ENCODE measurements around the gene MAPKBP1.

DNA sequence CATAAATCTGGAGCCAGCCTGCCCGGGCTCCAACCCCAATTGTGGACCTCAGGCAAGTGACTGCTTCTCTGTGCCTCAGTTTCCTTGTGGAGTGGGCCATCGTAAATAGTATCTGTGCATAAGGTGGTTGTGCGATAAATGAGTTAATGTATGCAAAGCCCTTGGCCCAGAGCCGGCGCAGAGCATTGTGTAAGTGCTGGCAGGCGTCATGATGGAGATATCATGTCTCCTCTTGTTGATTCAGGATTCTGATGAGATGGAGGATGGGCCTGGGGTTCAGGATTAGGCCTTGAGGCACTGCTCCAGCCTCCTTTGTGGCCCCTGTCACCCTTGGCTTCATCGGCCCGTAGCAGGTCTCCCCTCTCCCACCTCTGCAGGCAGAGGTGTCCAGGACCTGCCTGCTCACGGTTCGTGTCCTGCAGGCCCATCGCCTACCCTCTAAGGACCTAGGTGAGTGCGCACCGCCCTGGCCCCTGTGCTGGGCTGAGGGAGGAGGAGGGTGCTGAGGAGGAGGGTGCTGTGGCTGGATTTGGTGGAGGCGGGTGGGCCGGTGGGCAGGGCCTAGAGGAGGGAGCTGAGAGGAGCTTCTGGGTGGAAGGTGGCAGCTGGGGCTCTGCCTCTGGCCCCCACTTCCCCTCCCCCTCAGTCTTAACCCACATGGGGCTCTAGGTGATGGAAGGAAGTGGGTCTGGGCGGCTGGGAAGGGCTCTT is 65.7 kb downstream of the MAPKBP1 start:
- TF ChIP-seq, protein P1, sequence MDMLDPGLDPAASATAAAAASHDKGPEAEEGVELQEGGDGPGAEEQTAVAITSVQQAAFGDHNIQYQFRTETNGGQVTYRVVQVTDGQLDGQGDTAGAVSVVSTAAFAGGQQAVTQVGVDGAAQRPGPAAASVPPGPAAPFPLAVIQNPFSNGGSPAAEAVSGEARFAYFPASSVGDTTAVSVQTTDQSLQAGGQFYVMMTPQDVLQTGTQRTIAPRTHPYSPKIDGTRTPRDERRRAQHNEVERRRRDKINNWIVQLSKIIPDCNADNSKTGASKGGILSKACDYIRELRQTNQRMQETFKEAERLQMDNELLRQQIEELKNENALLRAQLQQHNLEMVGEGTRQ (IDR thresholded peaks at IDR 0.05): no peak
- TF ChIP-seq, protein P2, sequence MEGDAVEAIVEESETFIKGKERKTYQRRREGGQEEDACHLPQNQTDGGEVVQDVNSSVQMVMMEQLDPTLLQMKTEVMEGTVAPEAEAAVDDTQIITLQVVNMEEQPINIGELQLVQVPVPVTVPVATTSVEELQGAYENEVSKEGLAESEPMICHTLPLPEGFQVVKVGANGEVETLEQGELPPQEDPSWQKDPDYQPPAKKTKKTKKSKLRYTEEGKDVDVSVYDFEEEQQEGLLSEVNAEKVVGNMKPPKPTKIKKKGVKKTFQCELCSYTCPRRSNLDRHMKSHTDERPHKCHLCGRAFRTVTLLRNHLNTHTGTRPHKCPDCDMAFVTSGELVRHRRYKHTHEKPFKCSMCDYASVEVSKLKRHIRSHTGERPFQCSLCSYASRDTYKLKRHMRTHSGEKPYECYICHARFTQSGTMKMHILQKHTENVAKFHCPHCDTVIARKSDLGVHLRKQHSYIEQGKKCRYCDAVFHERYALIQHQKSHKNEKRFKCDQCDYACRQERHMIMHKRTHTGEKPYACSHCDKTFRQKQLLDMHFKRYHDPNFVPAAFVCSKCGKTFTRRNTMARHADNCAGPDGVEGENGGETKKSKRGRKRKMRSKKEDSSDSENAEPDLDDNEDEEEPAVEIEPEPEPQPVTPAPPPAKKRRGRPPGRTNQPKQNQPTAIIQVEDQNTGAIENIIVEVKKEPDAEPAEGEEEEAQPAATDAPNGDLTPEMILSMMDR (IDR thresholded peaks at IDR 0.05): no peak
- TF ChIP-seq, protein P3, sequence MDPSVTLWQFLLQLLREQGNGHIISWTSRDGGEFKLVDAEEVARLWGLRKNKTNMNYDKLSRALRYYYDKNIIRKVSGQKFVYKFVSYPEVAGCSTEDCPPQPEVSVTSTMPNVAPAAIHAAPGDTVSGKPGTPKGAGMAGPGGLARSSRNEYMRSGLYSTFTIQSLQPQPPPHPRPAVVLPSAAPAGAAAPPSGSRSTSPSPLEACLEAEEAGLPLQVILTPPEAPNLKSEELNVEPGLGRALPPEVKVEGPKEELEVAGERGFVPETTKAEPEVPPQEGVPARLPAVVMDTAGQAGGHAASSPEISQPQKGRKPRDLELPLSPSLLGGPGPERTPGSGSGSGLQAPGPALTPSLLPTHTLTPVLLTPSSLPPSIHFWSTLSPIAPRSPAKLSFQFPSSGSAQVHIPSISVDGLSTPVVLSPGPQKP (IDR thresholded peaks at IDR 0.05; ENCODE audit: low read depth, low read length): no peak
- TF ChIP-seq POLR2A (IDR thresholded peaks at IDR 0.05; ENCODE audit: low read length): no peak
- TF ChIP-seq RCOR1 (IDR thresholded peaks at IDR 0.05; ENCODE audit: low read depth, low read length): no peak
- no peak for TF ChIP-seq POLR2AphosphoS2 (conservative IDR thresholded peaks at IDR 0.05; ENCODE audit: low read length)
- no peak for TF ChIP-seq RAD21 (conservative IDR thresholded peaks at IDR 0.05 in 1 of 2, IDR thresholded peaks at IDR 0.05 in 1 of 2)
- no peak for TF ChIP-seq ZC3H11A (IDR thresholded peaks at IDR 0.05)
- TF ChIP-seq ESRRA (IDR thresholded peaks at IDR 0.05; ENCODE audit: borderline replicate concordance, low read length): no peak
- TF ChIP-seq, protein P4, sequence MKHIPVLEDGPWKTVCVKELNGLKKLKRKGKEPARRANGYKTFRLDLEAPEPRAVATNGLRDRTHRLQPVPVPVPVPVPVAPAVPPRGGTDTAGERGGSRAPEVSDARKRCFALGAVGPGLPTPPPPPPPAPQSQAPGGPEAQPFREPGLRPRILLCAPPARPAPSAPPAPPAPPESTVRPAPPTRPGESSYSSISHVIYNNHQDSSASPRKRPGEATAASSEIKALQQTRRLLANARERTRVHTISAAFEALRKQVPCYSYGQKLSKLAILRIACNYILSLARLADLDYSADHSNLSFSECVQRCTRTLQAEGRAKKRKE (CRISPR knock-in tag; IDR thresholded peaks at IDR 0.05; ENCODE audit: low read depth): no peak

All from A549 (cell line).